Activated T-helper 9 cell treated with anti-CD3 and anti-CD28 coated beads, Interleukin-2, amount 50 U/mL, for 16 hours (primary cell): ENCODE data around the gene KLF17.

Experiments used
- DNase-seq: peaks from one replicate; pipeline ENCODE4 v3.0.0-alpha.2; 2020; ENCODE audit warnings: low read depth

Gene KLF17

DNA sequence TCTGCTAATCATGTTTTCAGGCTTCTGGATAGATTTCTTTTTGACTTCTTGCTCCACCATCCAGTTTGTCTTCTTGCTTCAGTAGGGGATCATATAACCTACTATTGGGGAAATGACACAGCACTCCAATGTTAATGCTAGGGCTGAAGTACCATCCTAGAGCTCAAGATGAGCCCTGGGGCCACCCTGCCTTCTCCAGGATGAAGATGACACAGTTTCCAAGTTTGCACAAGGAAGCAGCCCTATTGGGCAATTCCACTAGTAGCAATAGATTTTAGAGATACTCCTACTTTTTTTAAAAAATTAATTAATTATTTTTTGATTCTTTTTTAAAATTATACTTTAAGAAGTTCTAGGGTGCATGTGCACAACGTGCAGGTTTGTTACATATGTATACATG lies 34.1 kb downstream of the KLF17 start:
- DNase-seq: no peak

GRCh38 chr1:44154049-44154448 lies 35.4 kb downstream of the KLF17 start:
- DNase-seq: no peak

DNA sequence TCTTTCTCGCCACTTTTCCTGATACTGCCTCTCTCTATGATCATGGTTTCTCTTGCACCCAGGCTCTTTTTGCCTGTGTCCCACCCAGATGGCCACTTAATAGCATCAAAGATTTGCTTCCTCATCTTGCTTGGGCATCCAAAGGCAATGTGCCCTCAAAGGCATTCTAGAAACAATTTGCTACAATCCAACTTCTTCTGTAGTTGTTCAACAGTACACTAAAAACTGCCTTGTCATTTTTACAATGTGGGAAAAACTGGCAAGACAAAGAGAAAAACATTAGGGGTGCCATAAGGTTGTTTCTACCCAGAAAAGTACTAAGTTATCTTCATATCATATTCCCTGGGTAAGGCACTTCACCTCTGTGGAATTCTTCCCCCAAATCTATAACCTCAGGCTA lies 39.3 kb downstream of the KLF17 start:
- DNase-seq: no peak

GRCh38 chr1:44158871-44159270 lies 40.2 kb downstream of the KLF17 start:
- DNase-seq: no peak

GRCh38 chr1:44161546-44161945 lies 42.9 kb downstream of the KLF17 start:
- DNase-seq: no peak

- no peak for DNase-seq
Observed at GRCh38 chr1:44168520-44169098, 50.0 kb downstream of the KLF17 start.

DNA sequence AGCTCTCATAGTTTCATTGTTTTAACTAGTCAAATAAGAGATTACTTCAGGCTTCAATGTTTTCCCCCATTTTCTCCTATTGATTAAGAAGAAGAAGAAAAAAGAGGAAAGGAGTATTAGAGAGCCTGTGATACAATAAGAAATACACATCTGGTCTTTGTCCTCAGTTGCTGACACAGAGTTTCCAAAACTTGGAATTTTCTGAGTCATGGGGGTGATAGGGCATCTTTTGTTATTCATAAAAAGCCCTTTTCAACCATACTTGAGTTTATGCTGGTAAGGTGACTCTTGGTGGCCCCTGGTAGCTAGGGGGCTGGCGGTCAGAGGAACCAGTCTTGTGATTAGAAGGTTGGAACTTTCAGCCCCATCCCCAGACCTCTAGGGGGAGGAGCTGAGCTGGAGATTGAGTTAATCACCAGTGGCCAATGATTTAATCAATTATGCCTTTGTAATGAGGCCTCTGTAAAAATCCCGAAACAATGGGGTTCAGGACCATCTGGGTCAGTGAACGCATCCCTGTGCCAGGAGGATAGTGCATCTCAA lies 51.7 kb downstream of the KLF17 start:
- DNase-seq: no peak

DNA sequence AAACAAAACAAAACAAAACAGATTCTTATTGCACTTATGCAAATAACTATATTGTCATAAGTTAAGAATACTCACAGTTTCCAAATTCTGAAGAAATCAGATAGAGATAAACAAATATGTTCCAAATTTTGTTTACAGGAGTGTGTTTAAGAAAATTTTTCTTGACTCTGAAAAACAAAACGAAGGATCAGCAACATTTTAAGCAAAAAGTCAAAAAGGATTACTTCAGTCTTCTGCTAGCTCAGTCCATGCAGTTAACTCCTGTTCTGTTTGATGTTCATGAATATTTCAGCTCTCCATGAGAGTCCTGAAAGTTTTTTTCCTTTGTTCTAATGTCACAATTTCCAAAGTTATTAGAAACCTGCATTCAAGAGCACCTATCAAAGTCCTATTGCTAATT lies 56.0 kb downstream of the KLF17 start:
- no peak for DNase-seq
